Common myeloid progenitor, CD34-positive (primary cell): Measurements from ENCODE around the gene CTBP2.

Experiments
- CTCF ChIA-PET: fragments of 350-600 bp; sonication (Branson Sonifier 250); formaldehyde crosslinking; loops from one replicate; lab custom pipeline; 2021; ENCODE audit warnings: antibody characterized with exemption; lab: Charles Lee
- POLR2A ChIA-PET: fragments of 350-600 bp; sonication (Branson Sonifier 250); formaldehyde crosslinking; loops from one replicate; lab custom pipeline; 2021; ENCODE audit warnings: antibody characterized with exemption; lab: Charles Lee
- DNase-seq, 3 donors: peaks; one replicate each; pipeline versions ENCODE4 v3.0.0 to v3.0.0-alpha.2; 2013
- H3K27ac ChIP-seq, 2 experiments: 1 replicate in 1 of 2; 2 replicates in 1 of 2; pipeline ENCODE4 v1.7.0; 2013; ENCODE audit warnings: inconsistent platforms in 2 of 2, low read length in 2 of 2, mild to moderate bottlenecking in 2 of 2, low read depth in 1 of 2, moderate library complexity in 1 of 2; ENCODE audit not compliant: severe bottlenecking in 2 of 2, insufficient read depth in 1 of 2, poor library complexity in 1 of 2
- H3K27me3 ChIP-seq, 5 experiments: replicated peaks in 2 of 5; 1 replicate in 3 of 5; 2 replicates in 2 of 5; pipeline versions ENCODE4 v1.6.1 to v1.7.0; 2013; ENCODE audit warnings: low read length in 4 of 5, mild to moderate bottlenecking in 2 of 5, moderate library complexity in 2 of 5, inconsistent platforms in 1 of 5; ENCODE audit not compliant: insufficient read depth in 5 of 5, control insufficient read depth in 4 of 5
- H3K36me3 ChIP-seq, 4 experiments: 1 replicate in 2 of 4; 2 replicates in 2 of 4; pipeline versions ENCODE4 v1.6.1 to v1.7.0; 2013; ENCODE audit warnings: low read length in 3 of 4, control low read depth in 1 of 4, mild to moderate bottlenecking in 1 of 4; ENCODE audit not compliant: control insufficient read depth in 4 of 4, insufficient read depth in 4 of 4
- H3K4me1 ChIP-seq, 4 experiments: 1 replicate in 3 of 4; 2 replicates in 1 of 4; pipeline versions ENCODE4 v1.6.1 to v1.7.1; 2013; ENCODE audit warnings: low read length in 3 of 4, mild to moderate bottlenecking in 3 of 4, control low read depth in 1 of 4, inconsistent platforms in 1 of 4, moderate library complexity in 1 of 4; ENCODE audit not compliant: control insufficient read depth in 4 of 4, insufficient read depth in 4 of 4; ENCODE audit errors: control extremely low read depth in 1 of 4
- H3K4me3 ChIP-seq, 7 experiments: 1 replicate in 4 of 7; 2 replicates in 3 of 7; pipeline versions ENCODE4 v1.5.1 to v1.7.0; 2013; ENCODE audit warnings: mild to moderate bottlenecking in 7 of 7, low read length in 6 of 7, moderate library complexity in 6 of 7, inconsistent platforms in 2 of 7, low read depth in 2 of 7, control low read depth in 1 of 7; ENCODE audit not compliant: insufficient read depth in 4 of 7, control insufficient read depth in 1 of 7; ENCODE audit errors: extremely low read depth in 1 of 7
- H3K9me3 ChIP-seq, 5 experiments: 1 replicate in 4 of 5; 2 replicates in 1 of 5; pipeline versions ENCODE4 v1.6.1 to v1.7.1; 2013; ENCODE audit warnings: low read length in 4 of 5, mild to moderate bottlenecking in 2 of 5, inconsistent platforms in 1 of 5, low read depth in 1 of 5, moderate library complexity in 1 of 5; ENCODE audit not compliant: control insufficient read depth in 4 of 5, insufficient read depth in 2 of 5; ENCODE audit errors: control extremely low read depth in 1 of 5
- WGBS: methylation state at CpG from one replicate; pipeline ENCODE4 v1.1.5; 2013; ENCODE audit not compliant: insufficient coverage; 5-methylcytosine and 5-hydroxymethylcytosine counted together

Gene CTBP2

DNA sequence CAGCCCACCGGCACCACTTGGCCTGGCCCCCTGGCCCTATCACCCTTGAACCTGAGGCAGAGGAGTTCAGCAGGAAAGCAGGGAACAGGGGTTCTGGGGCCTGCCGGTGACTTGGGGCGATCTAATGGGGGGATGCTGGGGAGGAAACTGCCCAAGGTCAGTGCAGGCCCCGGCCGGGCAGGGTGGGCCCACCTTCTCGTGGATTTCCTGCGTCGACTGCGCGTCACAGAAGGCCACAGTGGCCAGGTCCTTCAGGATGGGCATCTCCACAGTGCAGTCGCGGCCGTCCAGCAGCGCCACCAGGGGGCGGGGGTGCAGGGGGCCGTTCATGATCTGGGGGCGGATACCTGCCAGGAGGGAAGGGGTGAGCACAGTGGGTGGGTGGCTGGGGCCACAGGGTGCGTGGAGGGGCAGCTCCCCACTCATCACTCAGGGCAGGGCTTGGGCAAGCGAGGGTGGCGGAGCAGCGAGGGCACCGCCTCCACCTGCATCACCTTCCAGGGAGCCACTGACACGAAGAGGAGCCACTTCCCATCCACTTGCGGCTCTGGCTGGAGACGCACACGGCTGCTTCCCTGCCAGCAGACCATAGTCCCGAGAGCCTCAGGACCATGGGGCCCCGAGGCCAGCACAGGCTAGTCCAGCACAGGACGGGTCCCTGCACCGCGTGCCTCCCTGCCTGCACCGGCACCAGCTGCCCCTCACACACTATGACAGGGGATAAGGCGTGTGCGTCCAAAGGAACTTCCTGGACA is 157.0 kb downstream of the CTBP2 start:
- POLR2A ChIA-PET, result no interaction called here
- Histone ChIP-seq H3K27me3 (no peaks in the 10 kb centered on the region), H3K9me3 (no peaks in the 10 kb centered on the region), H3K36me3 (peaks cover 0 to 83% (median 53%) of the 10 kb centered on the region in 4 experiments), H3K4me1 (peaks cover 0 to 9% (median 3%) of the 10 kb centered on the region in 4 experiments), H3K4me3 (no peak overlapping the region), H3K27ac (no peak overlapping the region)
- DNase-seq, result no peak
- CTCF ChIA-PET, result no interaction called here
- 95% methylated on average over 21 of the region's 34 CpGs for WGBS

DNA sequence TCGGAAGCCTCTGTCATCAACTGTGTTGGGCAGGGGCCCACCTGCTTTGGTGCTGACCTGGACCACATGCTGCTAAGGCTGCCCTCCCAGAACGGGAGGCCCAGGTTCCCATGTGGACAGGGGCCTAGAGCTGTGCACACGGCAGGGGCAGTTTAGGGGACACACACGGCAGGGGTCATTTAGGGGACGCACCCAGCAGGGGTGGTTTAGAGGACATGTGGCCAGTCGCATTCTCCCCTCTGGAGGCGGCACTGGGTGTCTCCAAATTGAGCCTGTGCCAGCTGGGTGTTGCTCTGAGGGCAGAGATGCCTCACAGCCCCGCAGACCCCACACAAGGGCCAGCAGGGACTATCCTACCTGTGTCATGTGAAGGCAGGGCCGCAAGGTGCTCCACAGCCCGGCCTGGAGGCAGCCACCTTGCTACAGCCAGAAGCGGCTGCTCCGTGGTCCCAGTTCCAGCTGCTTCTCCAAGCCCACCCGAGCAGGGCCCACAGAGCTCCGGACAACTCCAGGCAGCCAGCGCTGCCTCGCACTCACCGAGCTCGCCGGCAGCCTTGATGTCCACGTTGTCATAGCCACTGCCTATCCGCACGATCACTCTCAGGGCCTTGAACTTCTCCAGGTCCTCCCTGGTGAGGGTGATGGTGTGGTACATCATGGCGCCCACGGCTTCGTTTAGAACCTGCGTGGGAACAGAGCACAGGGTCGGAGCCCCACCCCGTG is 157.8 kb downstream of the CTBP2 start:
- H3K4me1 ChIP-seq, result peaks cover 0 to 9% (median 3%) of the 10 kb centered on the region in 4 experiments
- DNase-seq, result no peak
- no peaks in the 10 kb centered on the region for H3K27me3 ChIP-seq
- H3K9me3 ChIP-seq, result no peaks in the 10 kb centered on the region
- H3K36me3 ChIP-seq, result peaks cover under 1 to 89% (median 57%) of the 10 kb centered on the region in 4 experiments
- ChIA-PET POLR2A (no interaction called here), CTCF (interaction anchor here (2.2 kb wide), 1 partner anchor 10 kb away, joined by 7 read pairs; no protein-coding TSS in a partner anchor)
- WGBS, result 91% methylated on average over 19 of the region's 28 CpGs
- no peak overlapping the region for H3K27ac ChIP-seq
- no peak overlapping the region for H3K4me3 ChIP-seq

DNA sequence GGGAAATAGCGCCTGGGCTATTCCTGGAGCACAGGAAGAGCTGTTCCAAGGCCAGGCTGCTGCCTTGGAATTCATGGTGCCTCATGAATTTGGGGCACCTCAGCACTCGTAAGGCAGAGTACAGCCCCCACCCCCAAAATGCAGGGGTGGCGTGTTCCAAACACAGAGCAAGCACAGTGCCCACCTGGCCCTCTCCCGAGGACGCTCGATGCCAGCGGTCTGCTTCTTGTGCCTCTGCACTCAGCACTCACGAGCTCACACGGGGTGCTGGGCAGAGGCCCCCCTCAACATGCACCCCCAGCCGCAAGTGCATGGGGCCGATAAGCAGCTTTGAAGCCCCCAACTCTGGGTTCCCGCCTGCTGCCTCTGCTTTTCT is 158.3 kb downstream of the CTBP2 start:
- no peak overlapping the region for H3K4me3 ChIP-seq
- H3K9me3 ChIP-seq, result no peaks in the 10 kb centered on the region
- ChIA-PET CTCF (interaction anchor here (2.2 kb wide), 1 partner anchor 9 kb away, joined by 7 read pairs; no protein-coding TSS in a partner anchor), POLR2A (no interaction called here)
- peaks cover 0 to 9% (median 3%) of the 10 kb centered on the region in 4 experiments for H3K4me1 ChIP-seq
- DNase-seq, result no peak
- H3K27me3 ChIP-seq, result no peaks in the 10 kb centered on the region
- 91% methylated on average over 11 of the region's 12 CpGs for WGBS
- no peak overlapping the region for H3K27ac ChIP-seq
- H3K36me3 ChIP-seq, result peaks cover 6 to 90% (median 58%) of the 10 kb centered on the region in 4 experiments

DNA sequence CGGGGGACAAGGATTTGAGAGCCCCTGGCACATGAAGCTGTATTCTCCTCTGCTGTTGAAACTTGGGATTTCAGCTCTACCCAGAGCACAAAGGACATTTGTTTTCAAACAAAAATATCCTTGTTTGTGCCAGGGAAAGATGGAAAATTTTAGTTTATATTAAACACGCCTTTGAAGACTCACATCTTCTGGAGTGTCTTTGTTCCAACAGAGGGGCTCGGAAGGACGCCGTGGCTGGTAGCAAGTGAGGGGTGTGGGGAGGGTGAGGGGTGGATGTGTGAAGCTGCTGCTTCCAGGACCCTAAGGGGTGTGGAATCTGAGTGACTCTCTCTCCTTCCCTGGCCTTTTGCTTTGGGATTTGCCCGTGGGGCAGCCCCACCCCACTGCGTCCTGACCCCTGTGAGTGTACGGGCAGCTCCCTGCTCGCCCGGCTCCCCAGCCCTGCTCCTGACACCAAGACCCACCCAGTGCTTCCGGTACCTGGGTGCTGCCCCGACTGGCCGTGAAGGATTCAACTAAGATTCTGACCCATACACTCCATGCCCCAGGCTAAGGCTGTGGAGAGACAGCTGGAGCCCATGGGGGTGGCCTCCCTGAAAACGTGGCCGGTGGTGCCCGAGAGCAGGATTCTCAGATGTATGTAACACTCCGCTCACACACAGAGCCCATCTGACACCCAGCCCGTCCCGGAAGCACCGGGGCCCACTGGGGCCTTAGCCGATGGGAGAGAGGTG is 158.9 kb downstream of the CTBP2 start:
- ChIA-PET CTCF (interaction anchor here (0.7 to 2.2 kb wide), 2 partner anchors 9 to 10 kb away, joined by 5 to 7 read pairs; no protein-coding TSS in a partner anchor), POLR2A (no interaction called here)
- Histone ChIP-seq H3K27me3 (no peaks in the 10 kb centered on the region), H3K36me3 (peaks cover 7 to 90% (median 61%) of the 10 kb centered on the region in 4 experiments), H3K9me3 (no peaks in the 10 kb centered on the region), H3K4me3 (no peak overlapping the region), H3K4me1 (peaks cover 0 to 9% (median 3%) of the 10 kb centered on the region in 4 experiments), H3K27ac (no peak overlapping the region)
- DNase-seq, result no peak
- 99% methylated on average over 21 of the region's 21 CpGs for WGBS

DNA sequence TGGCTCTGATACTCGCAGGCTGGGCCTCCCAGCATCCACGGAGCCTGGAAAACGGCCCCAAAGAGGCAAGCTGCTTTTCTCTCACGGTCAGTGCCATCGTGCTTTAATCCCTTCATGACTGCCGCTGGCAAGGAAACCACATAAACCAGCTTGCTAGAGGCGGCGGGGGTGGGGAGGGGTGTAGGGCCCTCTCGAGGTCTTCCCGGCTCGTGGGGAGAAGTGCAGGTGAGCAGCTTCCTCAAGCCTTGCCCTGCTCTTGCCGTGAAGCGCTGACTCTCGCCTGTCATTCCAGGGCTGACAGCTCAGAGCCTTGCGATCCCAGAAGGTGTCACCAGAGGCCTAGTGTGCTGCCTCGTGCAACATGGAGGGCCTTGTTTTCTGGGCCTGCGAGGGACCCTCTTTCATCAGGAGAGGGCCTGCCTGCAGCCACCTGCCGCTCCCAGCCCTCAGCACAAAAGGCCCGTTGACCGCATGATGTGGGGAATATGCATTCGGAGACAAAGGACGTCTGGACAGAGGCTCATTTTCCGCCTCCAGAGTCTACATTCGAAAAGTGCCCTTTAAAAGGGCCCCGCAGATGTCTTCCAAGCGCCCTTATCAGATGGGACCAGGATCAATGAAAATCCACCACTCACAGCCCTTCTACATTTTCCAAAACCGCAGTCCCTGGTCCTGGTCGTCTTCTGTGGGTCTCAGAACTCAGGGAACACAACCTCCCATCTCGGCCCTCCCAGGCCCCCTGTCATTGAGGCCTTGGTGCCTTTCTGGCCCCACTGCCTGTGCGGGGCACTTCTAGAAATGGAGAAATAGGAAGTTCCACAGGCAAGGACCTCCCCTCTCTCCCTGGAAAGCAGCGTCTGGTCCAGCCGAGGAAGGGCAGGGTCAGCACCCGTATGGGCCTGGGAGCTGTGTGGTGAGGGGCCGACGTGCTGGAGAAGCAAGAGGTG is 159.7 kb downstream of the CTBP2 start:
- WGBS, result 69% methylated on average over 25 of the region's 35 CpGs
- Histone ChIP-seq H3K27me3 (no peaks in the 10 kb centered on the region), H3K4me3 (no peak overlapping the region), H3K27ac (no peak overlapping the region), H3K36me3 (peaks cover 7 to 89% (median 61%) of the 10 kb centered on the region in 4 experiments), H3K4me1 (peaks cover 0 to 8% (median 3%) of the 10 kb centered on the region in 4 experiments), H3K9me3 (no peaks in the 10 kb centered on the region)
- peak in 1 of 3 donors; percentile 23 for DNase-seq
- CTCF ChIA-PET, result interaction anchor here (0.7 to 2.2 kb wide), 4 partner anchors 8 to 61 kb away, joined by 3 to 7 read pairs (median 5); no protein-coding TSS in a partner anchor
- POLR2A ChIA-PET, result no interaction called here
